PC-9 (cell line): ENCODE data around the gene DHX38. TPM values are rescaled to one million over a fixed set of nuclear protein-coding genes. Genes with fewer than 3 reads are reported as not detected.

Experiments used
- BruUV-seq: library from RNA; stranded (reverse); fragments of 400-500 nt; replicated peaks from 2 replicates; lab custom pipeline; 2021; lab: Mats Ljungman, UMichigan
- CTCF ChIA-PET: fragments of 300-600 bp; sonication (Branson Sonifier 250); formaldehyde crosslinking; loops from one replicate; lab custom pipeline; 2022; ENCODE audit warnings: antibody characterized with exemption; lab: Charles Lee
- POLR2A ChIA-PET: fragments of 300-600 bp; sonication (Branson Sonifier 250); formaldehyde crosslinking; loops from one replicate; lab custom pipeline; 2022; ENCODE audit warnings: antibody characterized with exemption; ENCODE audit not compliant: unreplicated experiment; lab: Charles Lee
- DNase-seq, 2 experiments: peaks; one replicate each; pipeline versions ENCODE4 v3.0.0 to v3.0.0-alpha.2; 2015 to 2022; ENCODE audit warnings: mixed read lengths in 1 of 2
- H2AFZ ChIP-seq: fragments of 200-600 bp; sonication (generic); 2 replicates; pipeline ENCODE4 v1.8.1; 2017; ENCODE audit warnings: antibody characterized with exemption
- H3F3A ChIP-seq: fragments of 200-600 bp; sonication (generic); 2 replicates; pipeline ENCODE4 v1.8.1; 2017; ENCODE audit warnings: antibody characterized with exemption, mild to moderate bottlenecking, low read depth; ENCODE audit not compliant: insufficient read depth
- H3K27ac ChIP-seq: fragments of 200-600 bp; sonication (generic); 2 replicates; pipeline ENCODE4 v1.6.1; 2016; ENCODE audit warnings: mixed run types
- H3K27me3 ChIP-seq: fragments of 200-600 bp; sonication (generic); 2 replicates; pipeline ENCODE4 v1.6.1; 2016; ENCODE audit warnings: low read depth, mixed run types; ENCODE audit not compliant: insufficient read depth
- H3K36me3 ChIP-seq: fragments of 200-600 bp; sonication (generic); 2 replicates; pipeline ENCODE4 v1.6.1; 2016; ENCODE audit warnings: low read depth, mixed run types
- H3K4me1 ChIP-seq: fragments of 200-600 bp; sonication (generic); replicated peaks from 2 replicates; pipeline ENCODE4 v1.6.1; 2016; ENCODE audit warnings: mixed run types; ENCODE audit not compliant: insufficient read depth
- H3K4me2 ChIP-seq: fragments of 200-600 bp; sonication (generic); 2 replicates; pipeline ENCODE4 v1.6.1; 2017; ENCODE audit warnings: mixed run types
- H3K4me3 ChIP-seq: fragments of 200-600 bp; sonication (generic); 2 replicates; pipeline ENCODE4 v1.6.1; 2016; ENCODE audit warnings: mixed run types
- H3K79me2 ChIP-seq: fragments of 200-600 bp; sonication (generic); 2 replicates; pipeline ENCODE4 v1.6.1; 2017; ENCODE audit warnings: low read depth, mixed run types
- H3K9me2 ChIP-seq: fragments of 200-600 bp; sonication (generic); 2 replicates; pipeline ENCODE4 v1.8.1; 2017; ENCODE audit warnings: mild to moderate bottlenecking; ENCODE audit not compliant: insufficient read depth
- H3K9me3 ChIP-seq: fragments of 200-600 bp; sonication (generic); 2 replicates; pipeline ENCODE4 v1.8.1; 2016; ENCODE audit warnings: low read depth; ENCODE audit not compliant: insufficient read depth
- H4K20me1 ChIP-seq: fragments of 200-600 bp; sonication (generic); 2 replicates; pipeline ENCODE4 v1.8.1; 2017; ENCODE audit not compliant: insufficient read depth
- EZH2 ChIP-seq: fragments of 200-600 bp; sonication (generic); IDR thresholded peaks from 2 replicates; pipeline ENCODE4 v1.8.0; 2017; ENCODE audit warnings: antibody characterized with exemption, low read depth
- intact Hi-C: fragments of 100-400 bp; cut with micrococcal nuclease; formaldehyde crosslinking; loops from one replicate; pipeline ENCODE4 v1.10.0; 2022; ENCODE audit not compliant: unreplicated experiment
- total RNA-seq: library from RNA; stranded (reverse); gene quantifications from 2 replicates; pipeline ENCODE4 v1.2.3, GENCODE V29; 2021
- TF ChIP-seq, protein P1 (sequence below): fragments of 200-600 bp; sonication (generic); conservative IDR thresholded peaks from 2 replicates; pipeline ENCODE4 v1.6.1; 2017; ENCODE audit warnings: mixed run types, antibody characterized with exemption, mild to moderate bottlenecking, moderate library complexity

DHX38 gene
- total RNA-seq, 1 experiment from 2014 or later = 58.9 TPM

DNA sequence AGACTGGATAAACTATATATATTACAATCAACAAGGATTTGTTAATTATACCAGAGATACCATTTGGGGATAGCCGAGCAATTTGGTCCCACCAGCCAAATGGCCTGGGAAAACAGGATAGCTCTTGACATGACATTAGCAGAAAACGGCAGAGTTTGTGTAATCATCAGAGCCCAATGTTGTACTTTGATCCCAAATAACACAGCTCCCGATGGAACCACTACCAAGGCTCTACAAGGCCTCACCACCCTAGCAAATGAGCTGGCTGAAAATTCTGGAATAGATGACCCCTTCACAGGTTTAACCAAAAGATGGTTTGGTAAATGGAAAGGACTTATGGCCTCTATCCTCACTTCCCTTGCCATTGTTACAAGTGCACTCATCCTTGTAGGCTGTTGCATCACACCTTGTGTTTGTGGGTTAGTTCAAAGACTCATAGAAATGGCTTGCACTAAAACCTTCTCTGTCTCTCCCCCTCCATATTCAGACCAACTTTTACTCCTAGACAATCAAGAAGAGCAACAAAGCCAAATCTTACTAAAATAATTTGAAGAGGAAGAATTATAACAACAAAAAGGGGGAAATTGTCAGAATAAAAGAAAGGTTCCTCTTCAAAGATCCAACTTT lies 9.8 kb upstream of the DHX38 start:
- BruUV-seq = no TSS peak
- Histone ChIP-seq H3K4me1 (peaks cover 13% of the 10 kb centered on the region), H3K36me3 (peaks cover 33% of the 10 kb centered on the region), H2AFZ (no peak overlapping the region), H3K27me3 (no peaks in the 10 kb centered on the region), H3F3A (0 out of 2 replicates have a peak, but pooled peaks cover 6% of the 10 kb centered on the region), H3K27ac (no peak overlapping the region), H3K9me2 (no peaks in the 10 kb centered on the region), H3K9me3 (peaks cover 6% of the 10 kb centered on the region; the same call in 1 of the 2 replicates), H3K79me2 (no peaks in the 10 kb centered on the region), H4K20me1 (no peaks in the 10 kb centered on the region), H3K4me3 (no peak overlapping the region), H3K4me2 (no peak overlapping the region)
- POLR2A ChIA-PET = no interaction called here
- no peak for TF ChIP-seq EZH2
- TF ChIP-seq, protein P1, sequence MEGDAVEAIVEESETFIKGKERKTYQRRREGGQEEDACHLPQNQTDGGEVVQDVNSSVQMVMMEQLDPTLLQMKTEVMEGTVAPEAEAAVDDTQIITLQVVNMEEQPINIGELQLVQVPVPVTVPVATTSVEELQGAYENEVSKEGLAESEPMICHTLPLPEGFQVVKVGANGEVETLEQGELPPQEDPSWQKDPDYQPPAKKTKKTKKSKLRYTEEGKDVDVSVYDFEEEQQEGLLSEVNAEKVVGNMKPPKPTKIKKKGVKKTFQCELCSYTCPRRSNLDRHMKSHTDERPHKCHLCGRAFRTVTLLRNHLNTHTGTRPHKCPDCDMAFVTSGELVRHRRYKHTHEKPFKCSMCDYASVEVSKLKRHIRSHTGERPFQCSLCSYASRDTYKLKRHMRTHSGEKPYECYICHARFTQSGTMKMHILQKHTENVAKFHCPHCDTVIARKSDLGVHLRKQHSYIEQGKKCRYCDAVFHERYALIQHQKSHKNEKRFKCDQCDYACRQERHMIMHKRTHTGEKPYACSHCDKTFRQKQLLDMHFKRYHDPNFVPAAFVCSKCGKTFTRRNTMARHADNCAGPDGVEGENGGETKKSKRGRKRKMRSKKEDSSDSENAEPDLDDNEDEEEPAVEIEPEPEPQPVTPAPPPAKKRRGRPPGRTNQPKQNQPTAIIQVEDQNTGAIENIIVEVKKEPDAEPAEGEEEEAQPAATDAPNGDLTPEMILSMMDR = no peak
- intact Hi-C loops = no loop called here
- DNase-seq = no peak
- CTCF ChIA-PET = no interaction called here

DNA sequence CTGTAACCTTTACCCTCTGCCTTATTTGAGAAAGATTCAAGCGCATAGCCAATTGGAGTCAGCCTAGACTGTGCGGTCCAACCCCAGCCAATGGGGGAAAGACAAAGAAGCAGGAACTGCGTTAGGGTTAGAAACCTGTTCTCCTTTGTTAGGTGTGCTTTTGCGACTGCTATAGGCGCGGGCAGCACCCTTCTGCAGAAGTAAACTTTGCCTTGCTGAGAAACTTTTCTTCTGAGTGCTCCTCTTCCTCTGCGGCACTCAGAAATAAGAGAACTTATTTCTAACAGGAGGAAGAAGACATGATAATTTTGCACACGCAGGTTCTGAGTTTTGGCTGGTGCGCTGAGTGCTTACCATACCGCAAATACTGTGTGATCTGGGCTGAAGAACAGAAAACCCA lies 9.2 kb upstream of the DHX38 start:
- DNase-seq = no peak
- H3K79me2 ChIP-seq = no peaks in the 10 kb centered on the region
- CTCF ChIA-PET = interaction anchor here (0.5 kb wide), 1 partner anchor 520 kb away, joined by 6 read pairs; no protein-coding TSS in a partner anchor
- no peak overlapping the region for H2AFZ ChIP-seq
- intact Hi-C loops = no loop called here
- H3K36me3 ChIP-seq = peaks cover 34% of the 10 kb centered on the region
- H4K20me1 ChIP-seq = no peaks in the 10 kb centered on the region
- peaks cover 6% of the 10 kb centered on the region; the same call in 1 of the 2 replicates for H3K9me3 ChIP-seq
- peaks cover 13% of the 10 kb centered on the region for H3K4me1 ChIP-seq
- H3K9me2 ChIP-seq = no peaks in the 10 kb centered on the region
- POLR2A ChIA-PET = no interaction called here
- TF ChIP-seq, protein P1 = no peak
- TF ChIP-seq EZH2 = no peak
- no peak overlapping the region for H3K27ac ChIP-seq
- H3K27me3 ChIP-seq = no peaks in the 10 kb centered on the region
- H3K4me3 ChIP-seq = no peak overlapping the region
- H3K4me2 ChIP-seq = no peak overlapping the region
- 0 out of 2 replicates have a peak, but pooled peaks cover 6% of the 10 kb centered on the region for H3F3A ChIP-seq
- no TSS peak for BruUV-seq

DNA sequence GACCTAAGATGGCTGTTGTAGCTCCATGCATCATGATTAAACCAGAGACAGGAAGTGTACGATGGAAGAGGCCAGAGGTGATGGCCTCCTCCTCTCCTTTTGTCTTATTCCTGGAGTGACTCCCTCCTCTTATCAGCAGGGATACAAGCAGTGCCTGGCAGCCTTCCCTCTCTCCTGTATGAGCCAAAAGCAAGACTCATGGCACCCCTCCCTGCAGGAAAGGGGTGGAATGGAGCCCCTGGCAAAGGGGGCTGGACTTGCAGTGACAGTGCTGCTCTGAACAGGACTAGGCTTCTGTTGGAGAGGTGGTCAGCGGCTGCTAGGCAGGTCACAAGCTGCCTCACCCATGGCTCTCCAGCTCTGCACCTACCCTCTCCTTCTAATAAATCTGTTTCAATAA lies 8.6 kb upstream of the DHX38 start:
- H3F3A ChIP-seq = 0 out of 2 replicates have a peak, but pooled peaks cover 6% of the 10 kb centered on the region
- H3K4me3 ChIP-seq = no peak overlapping the region
- no peak for TF ChIP-seq EZH2
- TF ChIP-seq, protein P1 = no peak
- H3K4me2 ChIP-seq = no peak overlapping the region
- BruUV-seq = no TSS peak
- no peaks in the 10 kb centered on the region for H3K79me2 ChIP-seq
- no peaks in the 10 kb centered on the region for H3K9me2 ChIP-seq
- no peak overlapping the region for H3K27ac ChIP-seq
- no peak overlapping the region for H2AFZ ChIP-seq
- no peaks in the 10 kb centered on the region for H4K20me1 ChIP-seq
- peaks cover 40% of the 10 kb centered on the region for H3K36me3 ChIP-seq
- no peak for DNase-seq
- peaks cover 6% of the 10 kb centered on the region; the same call in 1 of the 2 replicates for H3K9me3 ChIP-seq
- intact Hi-C loops = no loop called here
- CTCF ChIA-PET = no interaction called here
- no peaks in the 10 kb centered on the region for H3K27me3 ChIP-seq
- H3K4me1 ChIP-seq = peaks cover 13% of the 10 kb centered on the region
- POLR2A ChIA-PET = no interaction called here
